ENCODE results near the gene CABLES1.

The CABLES1 gene

DNA sequence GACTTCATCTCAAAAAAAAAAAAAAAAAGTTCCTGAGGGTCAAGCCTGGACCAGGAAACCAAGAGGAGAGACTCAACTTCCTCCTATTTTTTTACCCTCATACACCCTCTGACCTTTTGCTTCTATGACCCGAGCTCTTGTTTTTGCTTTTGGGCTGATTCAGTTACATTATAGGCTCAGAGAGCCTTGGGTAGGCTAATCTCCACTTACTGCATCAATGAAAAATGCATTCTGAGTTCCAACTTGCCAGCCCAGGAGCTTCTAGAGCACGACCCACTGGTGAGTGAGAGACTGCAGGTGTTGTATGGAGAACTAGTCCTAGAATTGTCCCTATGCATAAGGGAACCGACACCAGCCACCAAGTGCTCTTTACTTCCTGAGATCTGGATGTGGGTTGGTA is 91.1 kb downstream of the CABLES1 start (continued):
- TF ChIP-seq KLF7 (tag by site-specific recombination; IDR thresholded peaks at IDR 0.05; ENCODE audit: borderline replicate concordance) (no peak), ZBTB26 (tag by site-specific recombination; optimal IDR thresholded peaks at IDR 0.05) (no peak), ZNF571 (tag by site-specific recombination; IDR thresholded peaks at IDR 0.05) (no peak), HOXA7 (CRISPR knock-in tag; IDR thresholded peaks at IDR 0.05; ENCODE audit: borderline replicate concordance) (no peak)

DNA sequence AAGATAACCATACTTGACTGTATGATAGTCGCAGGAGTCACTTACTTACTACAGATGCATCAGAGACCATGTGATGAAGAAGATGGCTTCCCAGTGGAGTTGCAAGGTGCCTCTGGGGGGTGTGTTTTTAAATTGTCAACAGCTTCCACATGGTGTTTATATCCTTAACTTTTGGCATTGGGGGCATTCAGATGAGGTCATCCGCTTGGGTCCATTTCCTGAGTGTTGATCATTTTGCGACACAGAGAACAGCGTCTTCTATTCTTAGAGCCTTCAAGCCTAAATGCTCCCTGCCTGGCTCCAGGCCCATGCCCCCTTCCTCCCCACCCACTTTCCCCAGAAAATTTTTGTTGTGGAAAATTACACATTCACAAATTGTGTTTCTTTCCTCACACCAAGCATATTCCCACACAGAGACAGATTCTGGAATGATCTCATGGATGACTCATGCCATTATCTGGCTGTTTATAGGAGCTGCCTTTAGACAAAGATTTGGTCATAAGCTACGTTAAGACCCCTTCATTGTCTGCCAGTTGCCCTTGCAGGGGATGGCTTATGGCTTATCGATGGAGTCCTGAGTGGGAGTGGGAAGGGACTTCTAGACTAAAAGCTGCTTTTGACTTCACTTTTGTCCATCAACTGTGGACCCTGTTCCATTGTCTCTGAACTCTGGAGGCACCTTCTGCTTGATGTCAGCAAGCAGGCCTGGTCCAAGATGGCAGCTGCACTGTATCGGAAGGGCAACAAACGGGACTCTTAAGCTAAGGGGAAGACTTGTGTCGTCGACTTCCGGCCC is 91.8 kb downstream of the CABLES1 start:
- POLR2A ChIA-PET: interaction anchor here (0.5 kb wide), 1 partner anchor 319 kb away, joined by 3 read pairs; no protein-coding TSS in a partner anchor
- 0 out of 2 replicates have a peak, but pooled peaks have one; percentile 52 for TF ChIP-seq ZFP37 (tag by site-specific recombination; IDR thresholded peaks at IDR 0.05)
- TF ChIP-seq ZNF791 (tag by site-specific recombination; IDR thresholded peaks at IDR 0.05): no peak
- TF ChIP-seq ZNF510 (tag by site-specific recombination; IDR thresholded peaks at IDR 0.05; ENCODE audit: insufficient replicate concordance): peak; percentile 23
- peak; percentile 57; the same call in 1 of the 2 replicates for TF ChIP-seq ZXDB (tag by site-specific recombination; IDR thresholded peaks at IDR 0.05)
- TF ChIP-seq ZBTB21 (tag by site-specific recombination; IDR thresholded peaks at IDR 0.05): peak; percentile 77
- TF ChIP-seq ZNF629 (tag by site-specific recombination; IDR thresholded peaks at IDR 0.05): peak; percentile 89
- 0 out of 2 replicates have a peak, but pooled peaks have one; percentile 23 for TF ChIP-seq ATF2 (tag by site-specific recombination; IDR thresholded peaks at IDR 0.05; ENCODE audit: low read depth)
- peak; percentile 71 for TF ChIP-seq GLIS1 (tag by site-specific recombination; IDR thresholded peaks at IDR 0.05)
- TF ChIP-seq ZNF529 (tag by site-specific recombination; IDR thresholded peaks at IDR 0.05; ENCODE audit: insufficient replicate concordance): no peak
- peak; percentile 81 for TF ChIP-seq ZNF600 (tag by site-specific recombination; IDR thresholded peaks at IDR 0.05)
- peak; percentile 38; the same call in 1 of the 2 replicates for TF ChIP-seq ZNF366 (tag by site-specific recombination; conservative IDR thresholded peaks at IDR 0.05)
- TF ChIP-seq ZNF391 (tag by site-specific recombination; IDR thresholded peaks at IDR 0.05; ENCODE audit: borderline replicate concordance, low read depth): no peak
- 0 out of 2 replicates have a peak, but pooled peaks have one; percentile 24 for TF ChIP-seq INSM2 (tag by site-specific recombination; IDR thresholded peaks at IDR 0.05)
- peak; percentile 39; the same call in 1 of the 2 replicates for TF ChIP-seq SP7 (tag by site-specific recombination; IDR thresholded peaks at IDR 0.05)
- 0 out of 2 replicates have a peak, but pooled peaks have one; percentile 9 for TF ChIP-seq ZSCAN4 (tag by site-specific recombination; IDR thresholded peaks at IDR 0.05)
- no peak for TF ChIP-seq ZNF654 (tag by site-specific recombination; IDR thresholded peaks at IDR 0.05; ENCODE audit: low read depth)
- TF ChIP-seq ZBTB8A (tag by site-specific recombination; IDR thresholded peaks at IDR 0.05): no peak
- TF ChIP-seq ZEB2 (tag by site-specific recombination; IDR thresholded peaks at IDR 0.05): peak; percentile 40; the same call in 1 of the 2 replicates
- TF ChIP-seq ZFHX2 (tag by site-specific recombination; conservative IDR thresholded peaks at IDR 0.05): peak; percentile 58
- peak; percentile 13; the same call in 1 of the 2 replicates for TF ChIP-seq HIC1 (tag by site-specific recombination; IDR thresholded peaks at IDR 0.05)
- TF ChIP-seq ZNF221 (tag by site-specific recombination; IDR thresholded peaks at IDR 0.05; ENCODE audit: borderline replicate concordance): no peak
- no peak for TF ChIP-seq SP2 (tag by site-specific recombination; IDR thresholded peaks at IDR 0.05)

More for the DNA sequence above, 91.8 kb downstream of the CABLES1 start:
- Histone ChIP-seq H3K27ac (ENCODE audit: extremely low read depth, low read depth, low read length) (no peak overlapping the region), H3K4me1 (ENCODE audit: control insufficient read depth, insufficient read depth, low read length) (no peaks in the 10 kb centered on the region), H3K9me3 (ENCODE audit: control insufficient read depth, insufficient read depth, low read depth, low read length) (no peaks in the 10 kb centered on the region), H3K4me3 (ENCODE audit: low read depth, low read length) (no peak overlapping the region), H3K36me3 (ENCODE audit: control insufficient read depth in 2 of 2, insufficient read depth in 1 of 2, low read length in 2 of 2) (peaks cover 0 to 3% of the 10 kb centered on the region in 2 experiments; a peak in 1 of 3 replicates)
- CTCF ChIA-PET: interaction anchor here (0.5 to 1.2 kb wide), 3 partner anchors 31 to 184 kb away, joined by 3 to 4 read pairs (median 3); no protein-coding TSS in a partner anchor
